ENCODE results near the gene VSTM5. TPM values are rescaled to one million over a fixed set of nuclear protein-coding genes. Genes with fewer than 3 reads are reported as not detected.

The VSTM5 gene
- polyA plus RNA-seq, 1 of the 3 experiments (the other 2 are of a cell fraction) = 0.12 TPM

GRCh38 chr11:93871526-93871925 lies 21.1 kb upstream of the VSTM5 start:
- Histone ChIP-seq H3K27ac (ENCODE audit: low read depth in 2 of 2, low read length in 1 of 2) (no peak overlapping the region), H3K4me3 (ENCODE audit: low read depth in 2 of 2, low read length in 1 of 2) (no peak overlapping the region), H3K9ac (no peak overlapping the region), H3F3A (replicated peaks; ENCODE audit: insufficient read depth) (no peaks in the 10 kb centered on the region), H3K9me2 (no peaks in the 10 kb centered on the region), H2AFZ (ENCODE audit: low read depth) (no peak overlapping the region), H3K79me2 (ENCODE audit: insufficient read depth) (no peaks in the 10 kb centered on the region), H3K4me1 (ENCODE audit: control insufficient read depth in 1 of 2, insufficient read depth in 2 of 2, low read depth in 1 of 2, low read length in 1 of 2) (no peaks in the 10 kb centered on the region), H3K9me3 (no peaks in the 10 kb centered on the region), H4K20me1 (ENCODE audit: insufficient read depth) (no peaks in the 10 kb centered on the region), H3K36me3 (replicated peaks in 1 of 2; ENCODE audit: control insufficient read depth in 1 of 2, insufficient read depth in 2 of 2, low read length in 1 of 2) (no peaks in the 10 kb centered on the region), H3K4me2 (no peak overlapping the region), H3K27me3 (ENCODE audit: insufficient read depth) (no peaks in the 10 kb centered on the region)
- DNase-seq = no peak
- ChIA-PET POLR2A (no interaction called here), CTCF (interaction anchor here (0.6 kb wide), 1 partner anchor 24 kb away, joined by 3 read pairs; no protein-coding TSS in a partner anchor)
- TF ChIP-seq JUND (IDR thresholded peaks at IDR 0.05) = no peak
- no peak for TF ChIP-seq REST (IDR thresholded peaks at IDR 0.05; ENCODE audit: low read depth, low read length)
- no peak for TF ChIP-seq ZBTB33 (IDR thresholded peaks at IDR 0.05; ENCODE audit: borderline replicate concordance, low read depth)
- no peak for TF ChIP-seq GABPA (IDR thresholded peaks at IDR 0.05; ENCODE audit: low read depth)
- no peak for TF ChIP-seq FOXJ3 (CRISPR knock-in tag; IDR thresholded peaks at IDR 0.05)
- no peak for TF ChIP-seq CTCF (IDR thresholded peaks at IDR 0.05)
- TF ChIP-seq TEAD4 (IDR thresholded peaks at IDR 0.05; ENCODE audit: borderline replicate concordance, insufficient read depth) = no peak
- no peak for TF ChIP-seq RAD21 (IDR thresholded peaks at IDR 0.05; ENCODE audit: low read length)
- no peak for TF ChIP-seq GATA2 (CRISPR knock-in tag; IDR thresholded peaks at IDR 0.05)
- no peak for TF ChIP-seq RFX5 (IDR thresholded peaks at IDR 0.05; ENCODE audit: low read length)
- TF ChIP-seq IRF3 (IDR thresholded peaks at IDR 0.05; ENCODE audit: low read depth, low read length) = no peak
- no peak for TF ChIP-seq TAF1 (IDR thresholded peaks at IDR 0.05; ENCODE audit: borderline replicate concordance, low read depth, low read length)
- no peak for TF ChIP-seq RXRA (IDR thresholded peaks at IDR 0.05; ENCODE audit: borderline replicate concordance, low read depth)
- no peak for TF ChIP-seq FOSL2 (IDR thresholded peaks at IDR 0.05; ENCODE audit: borderline replicate concordance, low read depth)
- TF ChIP-seq POLR2AphosphoS5 (IDR thresholded peaks at IDR 0.05; ENCODE audit: low read depth, low read length) = no peak
- TF ChIP-seq MXI1 (IDR thresholded peaks at IDR 0.05; ENCODE audit: low read depth, low read length) = no peak
- TF ChIP-seq MEF2A (IDR thresholded peaks at IDR 0.05; ENCODE audit: borderline replicate concordance, low read depth) = no peak

All from SK-N-SH (cell line).